ENCODE results near the gene ARHGAP26. TPM values are rescaled to one million over a fixed set of nuclear protein-coding genes. Genes with fewer than 3 reads are reported as not detected.
A peak's percentile ranks its signal among the peaks of the same experiment; 100 is the strongest.

Gene ARHGAP26
- total and polyA plus RNA-seq, 4 donors = 1.8 to 16.7 (median 4.1) TPM

DNA sequence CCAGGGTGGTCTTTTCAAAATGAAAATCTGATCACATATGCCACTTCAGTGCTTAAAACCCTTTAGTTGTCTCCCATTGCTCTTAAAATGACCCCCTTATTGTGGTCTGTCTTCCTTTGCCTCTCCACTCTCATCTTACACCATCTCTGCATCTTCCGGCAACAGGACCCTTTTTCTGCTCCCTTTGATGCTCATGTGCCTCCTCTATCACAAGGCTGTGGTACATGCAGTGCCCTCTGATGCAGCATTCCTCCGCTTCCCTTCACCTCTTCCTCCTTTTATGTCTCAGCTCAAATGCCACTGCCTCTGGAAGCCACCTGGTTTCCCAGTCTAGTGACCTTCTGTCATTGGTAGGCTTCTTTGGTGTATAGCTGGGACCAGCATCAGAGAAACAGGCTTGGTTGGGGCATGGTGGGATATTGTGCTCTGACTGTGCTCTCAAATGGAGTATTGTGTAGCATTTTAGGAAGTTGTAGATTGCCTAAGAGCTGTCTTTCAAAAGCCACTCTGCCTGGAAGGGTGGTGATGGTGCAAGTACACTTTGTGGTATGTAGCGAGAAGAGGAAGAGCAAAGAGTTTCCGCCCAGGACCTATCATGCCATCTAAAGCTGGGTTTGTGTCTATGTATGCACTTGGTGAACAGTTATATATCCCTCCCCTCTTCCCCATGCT is 28.1 kb downstream of the ARHGAP26 start:
- H3K27ac ChIP-seq (ENCODE audit: low read depth in 1 of 2, low read length in 2 of 2) = peak overlapping the region; percentile 9 to 19
- TF ChIP-seq YY1 (IDR thresholded peaks at IDR 0.05) = peak; percentile 18
- no peak for TF ChIP-seq RXRA (IDR thresholded peaks at IDR 0.05)
- TF ChIP-seq TAF1 (conservative IDR thresholded peaks at IDR 0.05) = no peak
- no peak for TF ChIP-seq GABPA (IDR thresholded peaks at IDR 0.05 in 1 of 2, conservative IDR thresholded peaks at IDR 0.05 in 1 of 2)
- TF ChIP-seq HNF4A (conservative IDR thresholded peaks at IDR 0.05) = no peak
- TF ChIP-seq SP1 (IDR thresholded peaks at IDR 0.05) = peak; percentile 11
- TF ChIP-seq, protein P1, sequence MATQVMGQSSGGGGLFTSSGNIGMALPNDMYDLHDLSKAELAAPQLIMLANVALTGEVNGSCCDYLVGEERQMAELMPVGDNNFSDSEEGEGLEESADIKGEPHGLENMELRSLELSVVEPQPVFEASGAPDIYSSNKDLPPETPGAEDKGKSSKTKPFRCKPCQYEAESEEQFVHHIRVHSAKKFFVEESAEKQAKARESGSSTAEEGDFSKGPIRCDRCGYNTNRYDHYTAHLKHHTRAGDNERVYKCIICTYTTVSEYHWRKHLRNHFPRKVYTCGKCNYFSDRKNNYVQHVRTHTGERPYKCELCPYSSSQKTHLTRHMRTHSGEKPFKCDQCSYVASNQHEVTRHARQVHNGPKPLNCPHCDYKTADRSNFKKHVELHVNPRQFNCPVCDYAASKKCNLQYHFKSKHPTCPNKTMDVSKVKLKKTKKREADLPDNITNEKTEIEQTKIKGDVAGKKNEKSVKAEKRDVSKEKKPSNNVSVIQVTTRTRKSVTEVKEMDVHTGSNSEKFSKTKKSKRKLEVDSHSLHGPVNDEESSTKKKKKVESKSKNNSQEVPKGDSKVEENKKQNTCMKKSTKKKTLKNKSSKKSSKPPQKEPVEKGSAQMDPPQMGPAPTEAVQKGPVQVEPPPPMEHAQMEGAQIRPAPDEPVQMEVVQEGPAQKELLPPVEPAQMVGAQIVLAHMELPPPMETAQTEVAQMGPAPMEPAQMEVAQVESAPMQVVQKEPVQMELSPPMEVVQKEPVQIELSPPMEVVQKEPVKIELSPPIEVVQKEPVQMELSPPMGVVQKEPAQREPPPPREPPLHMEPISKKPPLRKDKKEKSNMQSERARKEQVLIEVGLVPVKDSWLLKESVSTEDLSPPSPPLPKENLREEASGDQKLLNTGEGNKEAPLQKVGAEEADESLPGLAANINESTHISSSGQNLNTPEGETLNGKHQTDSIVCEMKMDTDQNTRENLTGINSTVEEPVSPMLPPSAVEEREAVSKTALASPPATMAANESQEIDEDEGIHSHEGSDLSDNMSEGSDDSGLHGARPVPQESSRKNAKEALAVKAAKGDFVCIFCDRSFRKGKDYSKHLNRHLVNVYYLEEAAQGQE (IDR thresholded peaks at IDR 0.05) = no peak
- TF ChIP-seq NR2F2 (IDR thresholded peaks at IDR 0.05) = no peak
- TF ChIP-seq FOXA1 (IDR thresholded peaks at IDR 0.05) = no peak
- TF ChIP-seq FOXA2 (IDR thresholded peaks at IDR 0.05) = no peak
- TF ChIP-seq, protein P2, sequence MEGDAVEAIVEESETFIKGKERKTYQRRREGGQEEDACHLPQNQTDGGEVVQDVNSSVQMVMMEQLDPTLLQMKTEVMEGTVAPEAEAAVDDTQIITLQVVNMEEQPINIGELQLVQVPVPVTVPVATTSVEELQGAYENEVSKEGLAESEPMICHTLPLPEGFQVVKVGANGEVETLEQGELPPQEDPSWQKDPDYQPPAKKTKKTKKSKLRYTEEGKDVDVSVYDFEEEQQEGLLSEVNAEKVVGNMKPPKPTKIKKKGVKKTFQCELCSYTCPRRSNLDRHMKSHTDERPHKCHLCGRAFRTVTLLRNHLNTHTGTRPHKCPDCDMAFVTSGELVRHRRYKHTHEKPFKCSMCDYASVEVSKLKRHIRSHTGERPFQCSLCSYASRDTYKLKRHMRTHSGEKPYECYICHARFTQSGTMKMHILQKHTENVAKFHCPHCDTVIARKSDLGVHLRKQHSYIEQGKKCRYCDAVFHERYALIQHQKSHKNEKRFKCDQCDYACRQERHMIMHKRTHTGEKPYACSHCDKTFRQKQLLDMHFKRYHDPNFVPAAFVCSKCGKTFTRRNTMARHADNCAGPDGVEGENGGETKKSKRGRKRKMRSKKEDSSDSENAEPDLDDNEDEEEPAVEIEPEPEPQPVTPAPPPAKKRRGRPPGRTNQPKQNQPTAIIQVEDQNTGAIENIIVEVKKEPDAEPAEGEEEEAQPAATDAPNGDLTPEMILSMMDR (IDR thresholded peaks at IDR 0.05; ENCODE audit: low read depth, low read length, missing input control) = no peak
- DNase-seq (ENCODE audit: low spot score) = no peak
- no peaks in the 10 kb centered on the region for H3K9me3 ChIP-seq (ENCODE audit: control insufficient read depth in 4 of 4, low read length in 3 of 4)
- WGBS = 86% methylated on average over 4 of the region's 4 CpGs
- no peaks in the 10 kb centered on the region for H3K27me3 ChIP-seq (ENCODE audit: control insufficient read depth in 4 of 4, insufficient read depth in 4 of 4, low read length in 3 of 4)
- H3K9ac ChIP-seq (ENCODE audit: low read depth in 1 of 2, low read length in 2 of 2) = no peak overlapping the region
- H3K4me1 ChIP-seq (ENCODE audit: control insufficient read depth in 4 of 4, insufficient read depth in 4 of 4, low read length in 3 of 4) = peaks cover 0 to 17% (median 2%) of the 10 kb centered on the region in 4 donors
- no peak overlapping the region for H3K4me3 ChIP-seq (ENCODE audit: low read depth in 1 of 3, low read length in 3 of 3)
- no peaks in the 10 kb centered on the region for H3K36me3 ChIP-seq (ENCODE audit: control insufficient read depth in 4 of 4, insufficient read depth in 3 of 4, low read depth in 1 of 4, low read length in 3 of 4)

DNA sequence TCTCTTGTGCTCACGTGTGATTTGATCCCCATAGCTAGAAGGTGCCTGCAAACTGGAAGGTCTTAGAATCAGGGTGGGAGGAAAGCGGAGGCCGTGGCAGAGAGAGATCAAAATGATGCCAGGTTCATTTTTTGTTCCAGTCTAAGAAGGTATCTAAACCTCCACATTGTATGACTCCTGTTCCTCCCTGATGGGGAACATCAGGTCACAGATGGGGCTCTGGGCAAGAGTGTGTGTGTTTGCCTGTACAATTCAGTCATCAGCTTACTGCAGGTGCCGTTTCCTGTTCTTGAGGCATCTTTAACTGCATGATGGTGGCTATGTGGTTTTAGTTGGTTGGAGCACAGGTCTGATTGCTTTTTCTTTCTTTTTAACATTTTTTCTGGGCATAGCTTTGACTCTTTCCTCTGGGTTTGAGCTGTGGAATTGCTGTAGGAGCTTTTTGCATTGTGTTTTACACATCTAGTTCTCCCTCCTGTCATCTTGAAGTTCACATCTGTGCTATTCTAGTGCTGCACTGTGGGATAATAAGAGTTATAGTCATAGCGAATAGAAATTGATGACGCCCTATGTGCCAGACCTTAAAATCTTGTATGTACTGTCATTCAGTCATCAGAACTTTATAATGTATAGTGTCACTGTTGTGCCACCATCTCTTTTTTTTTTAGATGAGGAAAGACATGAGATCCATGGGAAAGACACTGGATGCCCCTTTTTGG is 30.8 kb downstream of the ARHGAP26 start:
- 89% methylated on average over 6 of the region's 6 CpGs for WGBS

More for the DNA sequence above, 30.8 kb downstream of the ARHGAP26 start:
- H3K9ac ChIP-seq (ENCODE audit: low read depth in 1 of 2, low read length in 2 of 2) = no peak overlapping the region
- TF ChIP-seq, protein P1 (IDR thresholded peaks at IDR 0.05) = no peak
- no peak for TF ChIP-seq NR2F2 (IDR thresholded peaks at IDR 0.05)
- no peak for TF ChIP-seq GABPA (IDR thresholded peaks at IDR 0.05 in 1 of 2, conservative IDR thresholded peaks at IDR 0.05 in 1 of 2)
- no peak for TF ChIP-seq EGR1 (IDR thresholded peaks at IDR 0.05; ENCODE audit: low read depth in 2 of 2)
- TF ChIP-seq SP1 (IDR thresholded peaks at IDR 0.05) = no peak
- TF ChIP-seq HNF4G (IDR thresholded peaks at IDR 0.05) = no peak
- no peak for TF ChIP-seq YY1 (IDR thresholded peaks at IDR 0.05)
- no peak for TF ChIP-seq FOXA1 (IDR thresholded peaks at IDR 0.05)
- TF ChIP-seq JUND (IDR thresholded peaks at IDR 0.05) = no peak
- no peak for TF ChIP-seq HNF4A (conservative IDR thresholded peaks at IDR 0.05)
- TF ChIP-seq FOXA2 (IDR thresholded peaks at IDR 0.05) = no peak
- TF ChIP-seq, protein P2 (IDR thresholded peaks at IDR 0.05; ENCODE audit: low read depth, low read length, missing input control) = no peak
- no peak for TF ChIP-seq RXRA (IDR thresholded peaks at IDR 0.05)
- TF ChIP-seq, protein P3, sequence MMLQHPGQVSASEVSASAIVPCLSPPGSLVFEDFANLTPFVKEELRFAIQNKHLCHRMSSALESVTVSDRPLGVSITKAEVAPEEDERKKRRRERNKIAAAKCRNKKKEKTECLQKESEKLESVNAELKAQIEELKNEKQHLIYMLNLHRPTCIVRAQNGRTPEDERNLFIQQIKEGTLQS (IDR thresholded peaks at IDR 0.05) = no peak
- no peaks in the 10 kb centered on the region for H3K9me3 ChIP-seq (ENCODE audit: control insufficient read depth in 4 of 4, low read length in 3 of 4)
- H3K27ac ChIP-seq (ENCODE audit: low read depth in 1 of 2, low read length in 2 of 2) = peak overlapping the region in 1 of 2 donors; percentile 5
- peaks cover 0 to 10% (median 2%) of the 10 kb centered on the region in 4 donors for H3K4me1 ChIP-seq (ENCODE audit: control insufficient read depth in 4 of 4, insufficient read depth in 4 of 4, low read length in 3 of 4)
- DNase-seq (ENCODE audit: low spot score) = no peak
- no peaks in the 10 kb centered on the region for H3K27me3 ChIP-seq (ENCODE audit: control insufficient read depth in 4 of 4, insufficient read depth in 4 of 4, low read length in 3 of 4)
- no peak overlapping the region for H3K4me3 ChIP-seq (ENCODE audit: low read depth in 1 of 3, low read length in 3 of 3)
- H3K36me3 ChIP-seq (ENCODE audit: control insufficient read depth in 4 of 4, insufficient read depth in 3 of 4, low read depth in 1 of 4, low read length in 3 of 4) = no peaks in the 10 kb centered on the region

All from liver (tissue), 9 donors.